GM18867 (cell line): ENCODE data around the gene CIRBP.
A peak's percentile ranks its signal among the peaks of the same experiment; 100 is the strongest.

Source experiments
- ATAC-seq: cut with Tn5 transposase; IDR thresholded peaks from one replicate; pipeline ENCODE4 v1.9.1; 2021; ENCODE audit warnings: mild to moderate bottlenecking, moderate library complexity; ENCODE audit not compliant: unreplicated experiment

CIRBP gene

DNA sequence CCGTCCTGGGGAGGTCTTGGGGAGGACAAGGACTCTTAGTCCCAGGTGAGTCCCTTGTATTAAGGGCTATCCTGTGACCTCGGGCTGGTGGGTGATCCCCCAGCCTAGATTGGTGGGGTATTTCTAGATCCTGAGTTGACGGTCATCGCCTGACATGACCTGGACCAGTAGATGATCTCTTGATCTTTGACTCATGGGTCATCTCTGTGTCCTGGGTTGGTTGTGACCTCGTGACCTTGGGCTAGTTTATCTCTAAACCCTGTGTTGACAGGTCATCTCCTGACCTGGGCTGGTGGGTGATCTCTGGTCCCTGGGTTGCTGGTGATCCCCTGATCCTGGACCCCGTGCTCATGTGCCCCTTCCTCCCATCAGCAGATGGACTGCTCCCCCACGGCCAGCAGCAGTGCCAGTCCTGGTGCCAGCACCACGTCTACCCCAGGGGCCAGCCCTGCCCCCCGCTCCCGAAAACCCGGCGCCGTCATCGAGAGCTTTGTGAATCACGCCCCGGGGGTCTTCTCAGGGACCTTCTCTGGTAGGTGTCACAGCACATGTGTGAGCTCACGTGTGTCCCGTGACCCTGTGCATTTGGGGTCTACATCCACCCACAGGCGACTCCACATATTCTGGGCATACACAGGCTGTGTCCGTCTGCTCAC is 14.5 kb upstream of the CIRBP start:
- ATAC-seq: no peak

DNA sequence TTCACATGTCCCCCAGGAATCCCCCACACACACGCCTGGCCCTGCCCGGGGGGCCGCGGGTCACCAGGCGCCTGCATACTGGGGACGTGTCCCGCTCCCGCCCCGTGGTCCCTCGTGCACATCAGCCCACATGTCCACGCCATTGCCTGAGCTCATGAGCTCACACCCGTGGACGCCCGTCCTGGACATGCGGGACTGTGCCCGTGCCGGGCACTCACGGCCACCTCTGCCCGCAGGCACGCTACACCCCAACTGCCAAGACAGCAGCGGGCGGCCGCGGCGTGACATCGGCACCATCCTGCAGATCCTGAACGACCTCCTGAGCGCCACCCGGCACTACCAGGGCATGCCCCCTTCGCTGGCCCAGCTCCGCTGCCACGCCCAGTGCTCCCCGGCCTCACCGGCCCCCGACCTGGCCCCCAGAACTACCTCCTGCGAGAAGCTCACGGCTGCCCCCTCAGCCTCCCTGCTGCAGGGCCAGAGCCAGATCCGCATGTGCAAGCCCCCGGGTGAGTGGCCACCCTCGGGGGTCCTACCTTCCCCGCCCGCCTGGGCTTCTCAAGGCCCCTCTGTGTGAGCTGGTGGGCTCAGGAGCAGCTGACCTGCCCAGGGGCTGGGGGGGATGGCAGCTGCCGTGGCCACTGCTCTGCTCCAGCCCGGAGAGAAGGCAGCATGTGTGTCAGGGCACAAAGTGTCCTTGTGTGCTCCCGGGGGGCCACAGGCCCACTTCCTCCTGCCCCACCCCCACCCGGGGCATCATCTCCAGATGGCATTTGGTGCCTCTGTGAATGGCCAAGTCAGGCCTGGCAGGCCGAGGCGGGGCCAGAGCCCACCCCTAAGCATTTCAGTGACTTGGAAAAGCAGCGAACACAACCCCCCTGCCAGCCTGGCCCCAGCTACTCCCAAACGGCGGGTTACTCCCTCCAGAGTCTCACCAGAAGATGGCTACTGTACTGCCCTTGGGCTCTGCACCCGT is 13.7 kb upstream of the CIRBP start:
- ATAC-seq: no peak

DNA sequence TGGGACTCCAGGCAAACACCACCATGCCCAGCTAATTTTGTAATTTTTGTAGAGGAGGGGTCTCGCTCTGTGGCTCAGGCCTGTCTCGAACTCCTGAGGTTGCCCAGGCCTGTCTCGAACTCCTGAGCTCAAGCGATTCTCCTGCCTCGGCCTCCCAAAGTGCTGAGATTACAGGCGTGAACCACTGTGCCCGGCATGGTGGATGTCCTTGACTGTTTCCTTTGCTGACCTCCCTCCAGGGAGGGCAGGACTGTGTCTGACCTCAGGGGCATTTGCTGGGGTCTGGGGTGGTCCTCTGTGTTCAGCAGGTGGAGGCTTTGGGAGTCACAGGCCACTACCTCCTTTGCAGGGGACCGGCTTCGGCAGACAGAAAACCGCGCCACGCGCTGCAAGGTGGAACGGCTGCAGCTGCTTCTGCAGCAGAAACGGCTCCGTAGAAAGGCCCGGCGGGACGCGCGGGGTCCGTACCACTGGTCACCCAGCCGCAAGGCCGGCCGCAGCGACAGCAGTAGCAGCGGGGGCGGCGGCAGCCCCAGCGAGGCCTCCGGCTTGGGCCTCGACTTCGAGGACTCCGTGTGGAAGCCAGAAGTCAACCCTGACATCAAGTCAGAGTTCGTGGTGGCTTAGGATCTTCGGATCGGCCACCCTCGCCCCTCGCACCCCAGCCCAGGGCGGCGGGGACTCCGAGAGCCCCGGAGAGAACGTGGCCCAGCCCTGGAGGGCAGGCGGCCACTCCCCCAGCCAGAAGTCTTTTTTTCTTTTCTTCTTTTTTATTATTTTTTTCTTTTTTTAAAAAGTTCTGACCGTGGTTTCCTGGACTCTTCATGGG is 12.3 kb upstream of the CIRBP start:
- no peak for ATAC-seq

DNA sequence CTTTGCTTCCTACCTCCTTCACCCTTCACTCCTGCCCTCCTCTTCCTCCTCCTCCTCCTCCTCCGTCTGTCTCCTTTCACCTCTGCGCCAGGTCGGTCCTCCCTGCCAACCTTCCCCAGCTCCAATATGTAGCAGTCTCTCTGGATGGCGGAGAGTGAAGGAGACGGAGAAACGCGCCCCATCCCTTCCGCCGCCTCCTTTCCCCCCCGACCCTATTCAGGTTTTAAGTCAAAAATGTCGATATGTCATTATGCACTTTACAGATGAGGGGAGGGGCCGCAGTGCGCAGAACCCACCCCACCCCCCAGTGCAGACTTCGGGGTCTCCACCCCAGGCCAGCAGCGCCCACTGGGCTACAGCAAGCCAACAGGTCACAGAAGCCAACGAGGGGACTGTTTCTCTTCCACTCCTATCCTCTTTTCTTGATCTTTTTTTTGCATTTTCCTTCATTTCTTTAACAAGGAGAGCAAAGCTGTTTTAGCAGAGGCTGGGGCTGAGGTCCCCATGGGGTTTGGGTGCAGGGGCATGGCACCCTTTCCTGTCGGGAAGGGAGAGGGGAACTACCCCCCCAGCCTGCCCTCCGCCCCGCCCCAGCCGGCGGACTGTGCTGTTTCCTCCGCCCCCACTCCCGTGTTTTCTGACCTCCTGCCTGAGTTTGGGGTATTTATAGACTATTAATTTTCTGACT is 11.5 kb upstream of the CIRBP start:
- ATAC-seq: no peak

DNA sequence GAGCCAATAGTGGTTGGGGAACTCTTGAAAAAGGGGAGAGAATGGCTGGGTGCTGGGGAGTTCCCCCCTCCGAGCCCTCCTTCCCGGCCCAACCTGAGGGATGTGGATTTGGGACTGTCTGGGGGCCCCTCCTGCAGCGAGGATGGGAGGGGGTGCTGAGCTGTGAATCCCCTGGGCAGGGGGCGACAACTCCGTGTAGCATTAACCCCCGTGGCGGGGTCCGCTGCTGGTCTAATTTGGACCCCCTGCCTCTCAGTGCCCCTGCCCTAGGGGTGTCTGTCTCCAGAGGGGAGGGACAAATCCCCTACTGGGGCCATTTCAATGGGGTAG is 11.0 kb upstream of the CIRBP start:
- no peak for ATAC-seq

DNA sequence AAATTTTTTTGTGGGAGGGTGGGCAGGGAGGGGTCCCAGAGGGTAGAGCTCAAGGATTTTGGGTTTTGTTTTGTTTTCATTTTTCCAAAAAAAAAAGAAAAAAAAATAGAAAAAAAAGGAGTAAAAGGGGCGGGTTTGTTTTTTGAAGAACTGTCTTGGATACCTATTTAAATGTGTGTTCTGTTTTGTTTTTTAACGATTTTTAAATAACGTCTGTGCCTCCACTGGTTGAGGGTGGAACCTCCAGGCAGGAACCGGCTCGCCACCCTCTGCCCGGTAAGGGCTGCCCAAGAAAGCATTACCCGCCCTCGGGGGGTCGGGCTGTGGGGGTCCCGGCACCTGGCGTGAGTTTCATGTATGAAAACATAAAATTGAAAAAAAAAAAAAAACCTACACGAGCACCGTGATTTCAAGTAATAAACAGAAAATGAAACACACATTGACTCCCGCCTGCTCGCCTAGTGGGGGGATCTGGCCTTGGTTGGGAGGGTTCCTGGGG is 10.4 kb upstream of the CIRBP start:
- no peak for ATAC-seq

DNA sequence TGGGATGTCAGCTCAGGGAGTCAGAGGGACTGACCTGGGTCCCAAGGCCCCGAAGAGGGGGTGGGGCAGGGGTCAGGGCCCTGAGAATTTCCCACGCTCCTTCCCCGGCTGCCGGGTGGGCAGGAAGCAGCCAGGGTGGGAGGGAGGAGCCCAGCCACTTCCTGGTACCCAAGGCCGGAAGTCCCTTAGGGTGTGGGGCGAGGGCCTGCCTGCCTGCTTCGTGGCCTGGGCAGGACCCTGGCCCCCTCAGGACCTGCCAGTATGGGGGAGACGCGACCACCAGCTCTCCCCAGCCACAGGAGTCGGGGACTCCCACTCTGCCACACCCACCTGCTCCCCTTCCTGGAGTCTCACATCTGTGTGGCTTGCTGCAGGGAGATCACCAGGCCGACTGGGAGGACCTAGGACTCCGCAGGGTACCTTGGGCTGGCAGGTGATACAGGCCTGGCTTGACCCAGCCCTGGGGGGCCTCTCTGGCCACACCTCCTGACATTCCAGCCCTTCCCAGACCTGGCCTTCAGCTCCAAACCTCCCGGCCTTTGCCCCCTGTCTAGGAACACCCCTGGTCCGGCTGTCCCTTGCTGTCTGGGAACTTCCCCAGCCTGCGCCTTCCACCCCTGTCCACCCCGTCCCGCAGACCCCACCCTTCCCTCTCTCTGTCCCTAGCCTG is 9.8 kb upstream of the CIRBP start:
- peak; percentile 32 for ATAC-seq

DNA sequence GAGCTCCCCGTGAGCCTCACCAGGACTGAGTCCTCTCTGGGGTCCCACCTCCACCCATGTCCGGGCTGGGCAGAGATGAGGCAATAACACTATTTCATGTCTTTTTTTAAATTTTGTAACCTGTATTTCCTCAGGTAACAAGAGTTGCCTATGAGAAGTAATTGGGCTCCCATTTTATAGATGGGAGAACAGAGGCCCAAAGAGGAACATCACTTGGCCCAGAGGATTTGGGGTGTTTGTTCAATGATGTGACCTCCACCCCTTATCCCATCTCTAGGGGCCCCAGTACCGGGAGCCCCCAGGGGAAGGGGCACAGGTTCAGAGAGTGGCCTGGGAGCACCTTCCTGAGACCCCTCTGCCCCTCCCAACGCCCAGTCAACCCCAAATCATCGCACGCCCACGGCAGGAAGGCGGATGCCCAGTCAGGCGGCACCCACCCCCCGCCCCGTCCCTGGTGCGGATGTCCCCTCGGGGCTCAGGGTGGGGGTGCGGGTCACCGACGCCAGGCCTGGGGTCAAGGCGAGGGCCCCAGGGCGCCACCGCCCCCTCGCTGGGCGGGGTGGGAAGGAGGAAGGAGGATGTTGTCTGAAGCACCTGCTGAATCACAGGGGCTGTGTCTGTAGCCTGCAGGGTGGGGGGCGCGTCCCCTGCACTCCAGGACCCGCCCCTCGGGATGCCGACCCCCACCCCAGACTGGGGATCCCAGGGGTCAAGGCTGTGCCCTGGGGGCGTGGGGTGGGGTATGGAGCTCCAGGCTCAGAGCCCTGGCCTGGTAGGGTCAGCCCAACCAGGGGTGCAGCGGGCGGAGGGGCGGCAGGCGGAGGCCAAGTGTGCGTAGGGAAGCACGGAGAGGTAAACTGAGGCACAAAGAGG is 9.0 kb upstream of the CIRBP start:
- peak; percentile 6 for ATAC-seq

DNA sequence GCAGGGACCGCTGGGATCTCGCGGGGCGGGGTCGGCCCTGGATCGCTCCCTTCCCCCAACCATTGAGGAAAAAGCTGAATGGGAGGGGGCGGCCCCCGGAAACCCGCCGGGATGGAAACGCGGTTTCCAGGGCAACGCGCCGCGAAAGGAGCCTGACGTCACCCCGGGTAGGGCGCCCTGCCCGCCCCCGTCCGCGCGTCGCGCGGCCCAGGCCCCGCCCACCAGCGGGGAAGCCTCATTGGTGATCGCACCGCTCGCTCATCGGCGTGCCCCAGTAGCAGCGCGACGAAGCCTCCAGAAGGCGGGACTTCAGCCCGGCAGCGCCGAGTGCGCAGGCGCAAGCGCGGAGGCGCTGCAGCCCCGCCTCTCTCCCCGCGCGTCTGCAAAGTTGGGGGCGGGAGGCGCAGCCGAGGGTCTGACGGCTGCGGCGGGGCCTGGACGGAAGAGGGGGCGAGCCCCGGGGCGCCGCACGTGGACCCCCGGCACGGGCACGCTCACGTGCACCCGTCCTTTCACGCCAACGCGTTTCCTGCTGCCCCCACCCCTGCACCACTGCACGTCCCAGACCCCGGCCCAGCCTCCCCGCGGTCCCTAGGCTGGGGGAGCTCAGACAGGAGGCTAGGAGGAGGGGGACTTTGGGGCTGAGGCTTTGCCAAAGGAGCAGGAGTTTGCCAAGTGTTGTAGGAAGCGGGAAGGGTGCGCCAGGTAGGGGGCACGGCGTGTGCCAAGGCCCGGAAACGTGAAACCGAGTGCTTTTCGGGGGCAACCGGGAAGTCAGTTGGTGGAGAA is 8.2 kb upstream of the CIRBP start:
- peak; percentile 59 for ATAC-seq

DNA sequence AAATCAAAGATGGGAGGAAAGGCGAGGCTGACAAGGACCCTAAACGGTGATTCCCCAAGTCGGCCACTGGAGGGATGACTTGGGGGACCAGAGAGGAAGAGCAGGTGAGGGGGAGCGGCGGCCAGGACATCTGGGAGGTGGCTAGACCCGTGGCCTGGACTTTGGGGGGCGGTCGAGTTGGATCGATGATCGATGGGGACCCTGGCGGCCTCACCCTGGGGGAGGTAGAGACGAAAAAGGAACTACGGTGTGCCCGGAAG is 7.7 kb upstream of the CIRBP start:
- ATAC-seq: no peak

DNA sequence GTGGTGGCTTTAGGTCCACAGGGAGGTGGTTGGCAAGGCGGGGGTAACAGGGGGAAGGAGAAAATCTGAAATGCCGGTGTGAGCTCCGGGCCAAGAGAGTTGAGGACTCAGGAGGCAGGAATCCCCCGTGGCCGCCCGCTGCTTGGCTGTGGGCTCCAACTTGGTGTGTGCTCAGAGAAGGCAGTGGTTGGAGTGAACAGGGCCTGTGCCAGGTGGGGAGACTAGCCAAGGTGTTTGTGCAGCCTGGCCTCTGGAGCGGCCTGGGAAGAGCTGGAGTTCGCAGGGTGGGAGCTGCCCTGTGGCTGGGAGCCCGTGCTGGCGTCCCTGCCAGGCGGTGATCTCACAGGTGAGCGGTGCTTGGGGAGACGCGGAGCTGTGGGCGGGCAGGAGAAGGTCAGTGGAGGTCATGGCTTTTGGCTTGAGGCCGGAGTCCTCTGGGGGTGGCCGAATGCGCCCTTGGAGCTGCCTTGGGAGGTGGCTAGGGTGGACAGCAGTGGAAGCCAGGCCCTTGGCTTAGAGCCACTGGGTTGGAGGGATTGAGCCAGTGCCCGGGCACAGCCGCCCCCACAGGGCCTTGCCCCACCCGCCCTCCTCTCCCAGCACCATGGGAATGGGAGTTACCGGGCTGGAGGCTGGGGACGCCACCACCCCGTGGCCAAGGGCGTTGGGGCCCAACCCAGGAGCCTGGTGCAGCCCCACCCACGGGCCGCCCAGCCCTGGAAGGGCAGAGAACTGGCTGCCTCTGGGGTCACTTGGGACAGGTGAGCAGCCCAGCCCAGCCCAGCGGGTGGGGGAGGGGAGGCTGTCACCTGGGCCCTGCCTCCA is 7.1 kb upstream of the CIRBP start:
- ATAC-seq: no peak

DNA sequence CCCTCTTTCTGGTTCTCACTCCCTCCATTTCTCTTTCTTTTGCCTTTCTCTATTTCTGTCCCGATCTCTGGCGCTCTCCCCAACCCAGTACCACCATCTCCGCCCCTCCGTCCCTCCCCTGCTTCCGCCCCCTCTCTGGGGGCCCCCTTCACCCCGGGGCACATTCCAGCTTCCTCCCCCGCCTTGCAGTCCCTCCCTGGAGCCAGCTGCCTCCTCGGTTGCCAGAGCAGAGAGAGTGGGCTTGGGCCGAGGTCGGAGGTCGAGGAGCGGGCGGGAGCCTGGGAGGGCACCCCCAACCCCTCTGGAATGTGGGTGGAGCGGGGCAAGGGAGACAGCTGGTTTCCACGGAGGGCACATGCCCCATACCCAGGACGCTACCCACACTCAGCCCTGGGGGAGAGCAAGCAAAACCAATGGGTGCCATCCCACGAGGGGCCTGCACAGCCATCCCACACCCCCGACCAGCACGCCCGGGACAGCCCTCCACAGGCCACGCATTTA is 6.5 kb upstream of the CIRBP start:
- ATAC-seq: no peak

DNA sequence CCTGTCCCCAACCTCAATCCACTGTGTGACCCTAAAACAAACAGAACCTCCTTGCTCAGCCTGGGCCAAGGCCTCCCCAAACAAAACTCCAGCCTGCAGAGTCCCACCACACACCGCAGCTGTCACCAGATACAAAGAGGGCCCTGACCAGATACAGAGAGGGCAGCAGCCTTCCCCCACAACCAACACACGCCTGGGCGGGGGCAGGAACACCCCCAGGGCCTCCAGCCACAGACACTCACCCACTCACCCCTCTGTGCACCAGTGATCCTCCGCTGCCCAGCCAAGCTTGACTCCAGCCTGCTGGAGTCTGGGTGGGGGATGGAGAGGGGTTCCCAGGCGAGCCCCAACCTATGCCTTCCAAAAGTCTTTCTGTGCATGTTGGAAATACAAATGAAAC is 5.9 kb upstream of the CIRBP start:
- ATAC-seq: no peak

DNA sequence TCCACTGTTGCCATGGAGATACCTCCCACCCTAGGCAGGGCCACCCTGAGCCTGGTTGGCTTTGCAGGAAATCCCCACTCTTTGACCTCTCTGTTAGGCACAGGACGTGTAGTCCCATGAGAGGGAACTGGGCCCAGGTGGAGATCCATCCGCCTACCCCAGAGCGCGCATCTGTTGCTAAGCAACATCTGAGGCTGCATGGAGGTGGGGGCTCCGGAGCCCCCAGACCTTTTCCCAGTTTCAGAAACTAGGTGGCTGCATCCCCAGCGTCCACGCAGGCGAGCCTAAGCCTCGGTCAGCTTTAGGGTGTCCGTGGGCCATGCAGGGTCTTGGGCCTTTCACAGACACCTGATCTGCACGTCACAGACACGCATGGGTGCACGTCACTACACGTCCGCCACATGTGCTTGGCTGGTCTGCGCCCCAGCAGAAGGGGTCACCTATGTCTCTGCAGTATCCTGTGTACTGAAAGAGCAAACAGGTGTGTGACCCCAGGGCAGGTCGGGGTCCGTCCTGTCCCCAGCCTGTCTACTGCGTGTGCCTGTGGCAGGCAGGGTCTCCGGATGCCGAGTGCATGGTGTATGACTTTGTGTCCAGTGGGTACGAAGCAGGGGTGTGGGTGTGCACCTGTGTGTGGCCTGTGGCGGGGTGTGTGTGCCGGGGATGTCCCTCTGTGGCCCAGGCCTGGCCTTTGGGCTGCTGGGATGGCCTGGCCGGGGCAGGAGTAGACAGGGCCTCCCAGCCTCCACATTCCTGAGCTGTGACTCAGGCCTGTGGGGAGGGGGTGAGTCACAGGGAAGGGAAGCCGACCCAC is 4.1 kb upstream of the CIRBP start:
- no peak for ATAC-seq

DNA sequence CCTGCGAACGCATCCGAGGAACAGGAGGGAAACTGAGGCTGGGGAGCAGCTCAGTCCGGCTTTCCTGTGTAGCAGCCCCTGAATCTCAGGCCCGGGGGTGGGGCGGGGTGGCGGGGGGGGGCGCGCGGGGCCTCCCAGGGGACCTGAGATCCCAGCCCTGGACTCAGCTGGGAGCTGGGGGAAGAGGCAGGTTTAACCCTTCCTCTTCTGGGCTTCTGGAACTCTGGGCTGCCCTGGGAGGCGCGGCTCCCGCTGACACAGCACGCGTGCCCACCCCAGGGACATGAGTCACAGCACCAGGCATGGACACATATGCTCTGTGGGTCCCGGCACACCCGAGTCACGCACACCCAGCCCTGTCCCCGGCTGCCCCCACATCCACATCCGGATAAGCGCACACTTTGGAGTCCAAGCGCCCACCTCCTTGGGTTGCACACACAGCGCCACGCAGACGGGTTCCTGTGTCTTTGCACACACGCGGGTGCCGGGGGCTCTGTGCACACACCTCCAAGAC is 3.5 kb upstream of the CIRBP start:
- no peak for ATAC-seq

DNA sequence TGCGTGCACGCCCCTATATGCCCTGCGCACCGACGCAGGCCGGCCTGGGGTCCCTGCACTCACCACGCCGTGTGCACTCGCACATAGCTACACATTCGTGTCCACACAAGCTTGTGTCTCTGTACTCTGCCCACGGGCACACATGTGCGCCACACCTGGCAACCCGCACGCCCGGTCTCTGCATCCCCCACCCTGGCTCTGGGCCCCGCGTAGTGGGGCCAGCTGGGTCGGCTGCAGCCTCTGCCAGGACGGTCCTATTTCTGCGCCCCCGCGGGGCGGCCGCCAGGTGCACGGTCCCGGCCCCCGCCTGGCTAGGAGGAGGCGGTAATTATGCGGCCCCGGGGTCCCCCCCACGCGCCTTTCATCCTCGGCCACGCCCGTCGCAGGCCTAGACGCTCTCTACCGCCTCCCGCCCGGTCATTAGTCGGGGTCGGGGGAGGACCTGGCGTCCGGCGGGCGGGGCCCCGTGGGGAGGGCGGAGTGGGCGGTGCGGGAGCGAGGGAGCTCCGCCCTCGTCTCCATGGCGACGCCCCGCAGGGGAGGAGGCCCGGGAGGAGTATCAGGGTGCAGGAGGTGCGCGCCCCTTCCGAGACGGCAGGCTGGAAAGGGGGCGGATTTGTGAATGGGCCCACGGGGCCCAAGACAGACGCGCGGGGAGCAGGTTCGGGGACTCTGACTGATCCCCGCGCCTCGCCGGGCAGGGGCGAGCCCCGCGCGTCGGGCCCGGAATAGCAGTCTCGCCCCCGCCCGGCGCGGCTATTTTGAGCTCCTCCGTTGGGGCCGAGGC is 2.8 kb upstream of the CIRBP start:
- ATAC-seq: peak; percentile 34
